GM12864 (cell line): Measurements from ENCODE around the gene GPHA2.
"Not testable (repeated sequence)": the region's sequence is repeated elsewhere in the genome, so short reads cannot be mapped to it uniquely, and the experiment has no call there.

Source experiments
- DNase-seq: peaks from one replicate; pipeline ENCODE4 v3.0.0-alpha.2; 2011; ENCODE audit warnings: low read depth
- H3K4me3 ChIP-seq: 2 replicates; pipeline ENCODE4 v1.5.1; 2011; ENCODE audit warnings: mild to moderate bottlenecking, low read depth, low read length, control low read depth
- TF ChIP-seq, protein P1 (sequence below): IDR thresholded peaks from 2 replicates; pipeline ENCODE4 v1.5.1; 2011; ENCODE audit warnings: low read depth, mild to moderate bottlenecking, moderate library complexity, low read length, control low read depth, inconsistent platforms; ENCODE audit errors: missing control alignments

GPHA2 gene, protein sequence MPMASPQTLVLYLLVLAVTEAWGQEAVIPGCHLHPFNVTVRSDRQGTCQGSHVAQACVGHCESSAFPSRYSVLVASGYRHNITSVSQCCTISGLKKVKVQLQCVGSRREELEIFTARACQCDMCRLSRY

DNA sequence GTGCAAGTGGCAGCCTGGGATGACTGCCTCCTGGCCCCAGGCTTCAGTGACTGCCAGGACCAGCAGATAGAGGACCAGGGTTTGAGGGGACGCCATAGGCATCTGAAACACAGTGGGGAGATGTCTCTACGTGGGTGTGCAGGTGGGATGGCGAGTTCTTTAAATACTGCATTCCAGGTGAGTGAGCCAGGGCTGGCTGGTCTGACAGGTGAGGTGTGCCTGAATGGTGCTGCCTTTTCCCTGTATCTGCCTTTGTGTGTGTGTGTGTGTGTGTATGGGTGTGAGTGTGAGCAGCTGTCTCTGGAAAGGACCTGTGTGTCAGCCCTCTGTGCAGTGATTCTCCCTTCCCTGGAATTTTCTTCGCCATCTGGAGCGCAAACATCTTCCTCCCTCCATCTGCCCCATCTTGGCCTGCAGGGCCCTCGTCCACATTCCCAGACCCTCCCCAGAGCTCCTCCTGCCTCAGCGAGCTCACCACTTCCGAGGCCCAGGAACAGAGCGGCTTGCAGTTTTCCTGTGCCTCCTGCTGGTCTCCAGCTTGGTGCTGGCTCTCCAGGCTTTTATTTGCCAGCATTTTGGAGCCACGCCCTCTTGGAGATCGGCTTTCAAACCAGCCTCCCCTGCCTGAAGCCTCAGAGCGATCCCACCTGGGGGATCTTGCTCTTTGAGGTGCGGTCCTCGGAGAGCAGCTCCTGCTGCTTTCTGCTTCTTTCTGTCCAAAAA, at the start of gene GPHA2:
Gene GPHA2 (minus strand): TSS at position 535 of the 723 bp plus-strand sequence. CDS start 433 bp downstream, at position 102.
- DNase-seq, result no peak
- no peak within 1 kb of the TSS for H3K4me3 ChIP-seq
- TF ChIP-seq, protein P1, sequence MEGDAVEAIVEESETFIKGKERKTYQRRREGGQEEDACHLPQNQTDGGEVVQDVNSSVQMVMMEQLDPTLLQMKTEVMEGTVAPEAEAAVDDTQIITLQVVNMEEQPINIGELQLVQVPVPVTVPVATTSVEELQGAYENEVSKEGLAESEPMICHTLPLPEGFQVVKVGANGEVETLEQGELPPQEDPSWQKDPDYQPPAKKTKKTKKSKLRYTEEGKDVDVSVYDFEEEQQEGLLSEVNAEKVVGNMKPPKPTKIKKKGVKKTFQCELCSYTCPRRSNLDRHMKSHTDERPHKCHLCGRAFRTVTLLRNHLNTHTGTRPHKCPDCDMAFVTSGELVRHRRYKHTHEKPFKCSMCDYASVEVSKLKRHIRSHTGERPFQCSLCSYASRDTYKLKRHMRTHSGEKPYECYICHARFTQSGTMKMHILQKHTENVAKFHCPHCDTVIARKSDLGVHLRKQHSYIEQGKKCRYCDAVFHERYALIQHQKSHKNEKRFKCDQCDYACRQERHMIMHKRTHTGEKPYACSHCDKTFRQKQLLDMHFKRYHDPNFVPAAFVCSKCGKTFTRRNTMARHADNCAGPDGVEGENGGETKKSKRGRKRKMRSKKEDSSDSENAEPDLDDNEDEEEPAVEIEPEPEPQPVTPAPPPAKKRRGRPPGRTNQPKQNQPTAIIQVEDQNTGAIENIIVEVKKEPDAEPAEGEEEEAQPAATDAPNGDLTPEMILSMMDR, result no peak

DNA sequence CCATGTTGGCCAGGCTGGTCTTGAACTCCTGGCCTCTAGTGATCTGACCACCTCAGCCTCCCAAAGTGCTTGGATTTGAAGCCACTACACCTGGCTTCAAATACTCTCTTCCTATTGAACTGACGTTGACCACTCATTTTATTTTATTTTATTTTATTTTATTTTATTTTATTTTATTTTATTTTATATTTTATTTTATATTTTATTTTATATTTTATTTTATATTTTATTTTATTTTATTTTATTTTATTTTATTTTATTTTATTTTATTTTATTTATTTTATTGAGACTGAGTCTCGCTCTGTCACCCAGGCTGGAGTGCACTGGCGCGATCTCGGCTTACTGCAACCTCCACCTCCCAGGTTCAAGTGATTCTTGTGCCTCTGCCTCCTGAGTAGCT, 47.6 kb upstream of the GPHA2 start:
- DNase-seq, H3K4me3 ChIP-seq: not testable (repeated sequence)

DNA sequence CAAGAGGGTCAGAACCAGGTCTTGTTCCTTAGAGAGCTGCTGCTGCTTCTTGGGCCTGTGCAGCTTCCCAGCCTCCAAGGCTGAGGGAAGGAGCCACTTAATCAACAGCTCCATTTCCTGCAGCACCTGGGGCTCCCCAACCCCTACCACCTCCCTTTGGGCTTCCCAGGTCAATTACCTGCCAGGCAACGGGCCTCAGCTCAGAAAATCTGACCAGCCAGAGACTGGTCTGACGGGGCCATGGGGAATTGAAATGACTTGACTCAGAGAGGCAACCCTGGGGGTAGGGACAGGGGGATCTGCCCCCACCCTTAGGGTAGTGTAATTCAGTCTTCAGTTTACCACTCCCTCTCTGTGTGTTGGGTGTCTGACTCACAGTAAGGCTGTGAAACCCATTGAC, 41.0 kb upstream of the GPHA2 start:
- TF ChIP-seq, protein P1, result no peak
- no peak for DNase-seq
- H3K4me3 ChIP-seq, result no peak overlapping the region

DNA sequence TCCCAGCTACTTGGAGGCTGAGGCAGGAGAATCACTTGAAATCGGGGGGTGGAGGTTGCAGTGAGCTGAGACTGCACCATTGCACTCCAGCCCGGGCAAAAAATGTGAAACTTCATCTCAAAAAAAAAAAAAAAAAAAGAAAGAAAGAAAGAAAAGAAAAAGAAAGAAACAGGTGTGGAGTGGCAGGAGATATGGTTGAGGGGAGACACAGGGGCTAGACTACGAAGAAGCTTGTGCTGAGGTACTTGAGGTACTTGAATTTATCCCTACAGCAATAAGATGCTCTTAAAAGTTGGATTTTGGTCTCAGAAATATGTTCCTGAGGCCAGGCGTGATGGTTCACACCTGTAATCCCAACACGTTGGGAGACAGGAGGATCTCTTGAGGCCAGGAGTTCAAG, 38.4 kb upstream of the GPHA2 start:
- no peak overlapping the region for H3K4me3 ChIP-seq
- TF ChIP-seq, protein P1, result no peak
- DNase-seq, result no peak

DNA sequence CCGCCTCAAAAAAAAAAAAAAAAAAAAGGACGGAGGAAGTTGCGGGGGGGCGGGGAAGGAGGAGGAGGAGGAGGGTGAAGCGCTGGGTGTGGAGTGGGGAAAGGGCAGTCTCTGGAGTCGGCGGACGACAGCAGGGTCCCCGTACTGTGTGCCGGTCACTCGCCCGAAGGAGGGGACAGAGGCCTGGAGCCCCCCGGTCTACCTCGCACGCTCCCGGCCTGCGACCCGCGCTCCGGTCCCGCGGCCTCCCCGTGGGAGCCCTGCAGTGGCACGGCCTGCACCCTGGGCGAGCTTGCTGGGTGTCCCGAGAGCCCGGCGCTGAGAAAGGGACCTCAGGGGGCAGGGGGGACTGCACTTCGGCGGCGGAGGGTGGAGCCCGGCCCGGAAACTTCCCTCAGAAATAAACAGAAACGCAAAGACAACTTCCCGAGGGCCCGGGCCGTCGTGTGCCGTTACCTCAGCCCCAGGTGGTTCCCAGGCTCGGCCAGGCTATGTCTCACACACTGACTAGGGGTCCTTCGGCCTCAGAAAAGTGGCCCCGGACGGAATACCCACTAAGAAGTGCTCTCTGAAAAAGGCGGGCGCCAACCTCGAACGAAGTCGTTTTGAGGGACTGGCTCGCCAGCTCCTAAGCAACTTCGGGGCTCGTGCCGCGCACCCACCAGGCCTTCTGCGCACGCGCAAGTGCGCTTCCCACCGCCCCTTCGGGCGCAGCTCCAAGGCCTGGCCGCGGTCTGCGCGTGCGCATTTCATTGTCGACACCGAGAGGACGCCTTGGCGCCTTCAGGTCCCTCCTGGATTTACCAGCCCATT, 35.9 kb upstream of the GPHA2 start, which contains the start of gene MAJIN:
Gene MAJIN (minus strand): TSS at position 688 of the 813 bp plus-strand sequence. CDS start 12,703 bp downstream, outside the sequence.
- TF ChIP-seq, protein P1, result no peak
- no peak for DNase-seq
- no peak within 1 kb of the TSS for H3K4me3 ChIP-seq

DNA sequence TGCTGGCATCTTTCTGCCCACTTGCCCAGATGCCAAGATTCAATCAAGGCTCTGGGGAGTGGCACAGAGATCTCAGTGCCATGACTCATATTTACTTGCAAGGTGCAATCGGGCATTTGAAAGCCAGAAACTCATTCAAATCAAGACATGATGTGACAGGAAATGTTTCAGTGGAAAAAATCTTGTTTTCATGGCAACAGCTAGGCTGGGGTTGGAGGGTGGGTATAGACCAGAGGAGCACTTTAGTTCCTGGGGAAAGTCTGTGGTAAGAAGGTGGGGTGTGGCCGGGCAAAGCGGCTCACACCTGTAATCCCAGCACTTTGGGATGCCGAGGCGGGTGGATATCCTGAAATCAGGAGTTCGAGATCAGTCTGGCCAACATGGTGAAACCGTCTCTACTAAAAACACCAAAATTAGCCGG, 35.0 kb upstream of the GPHA2 start:
- TF ChIP-seq, protein P1, result no peak
- no peak for DNase-seq
- H3K4me3 ChIP-seq, result no peak overlapping the region

DNA sequence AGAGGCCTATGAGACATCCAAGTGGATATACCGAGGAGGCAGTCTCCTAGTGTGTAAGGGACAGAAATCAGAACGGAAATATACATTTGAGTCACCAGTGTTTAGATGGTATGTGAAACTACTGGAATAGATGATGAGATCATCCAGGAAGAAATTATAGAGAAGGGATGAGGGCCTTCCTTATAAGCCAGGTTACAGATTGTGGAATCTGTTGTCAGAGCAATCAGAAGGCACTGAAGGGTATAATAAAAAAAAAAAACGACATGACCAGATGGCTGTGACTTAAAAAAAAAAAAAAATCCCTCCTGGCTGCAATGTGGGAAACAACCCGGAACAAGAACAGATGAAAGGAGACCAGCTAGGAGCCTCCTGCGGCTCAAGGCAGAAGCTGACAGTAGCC, 33.5 kb upstream of the GPHA2 start:
- TF ChIP-seq, protein P1, result no peak
- no peak for DNase-seq
- H3K4me3 ChIP-seq, result no peak overlapping the region
